ENCODE measurements around the gene SRD5A2.

The SRD5A2 gene, protein sequence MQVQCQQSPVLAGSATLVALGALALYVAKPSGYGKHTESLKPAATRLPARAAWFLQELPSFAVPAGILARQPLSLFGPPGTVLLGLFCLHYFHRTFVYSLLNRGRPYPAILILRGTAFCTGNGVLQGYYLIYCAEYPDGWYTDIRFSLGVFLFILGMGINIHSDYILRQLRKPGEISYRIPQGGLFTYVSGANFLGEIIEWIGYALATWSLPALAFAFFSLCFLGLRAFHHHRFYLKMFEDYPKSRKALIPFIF

DNA sequence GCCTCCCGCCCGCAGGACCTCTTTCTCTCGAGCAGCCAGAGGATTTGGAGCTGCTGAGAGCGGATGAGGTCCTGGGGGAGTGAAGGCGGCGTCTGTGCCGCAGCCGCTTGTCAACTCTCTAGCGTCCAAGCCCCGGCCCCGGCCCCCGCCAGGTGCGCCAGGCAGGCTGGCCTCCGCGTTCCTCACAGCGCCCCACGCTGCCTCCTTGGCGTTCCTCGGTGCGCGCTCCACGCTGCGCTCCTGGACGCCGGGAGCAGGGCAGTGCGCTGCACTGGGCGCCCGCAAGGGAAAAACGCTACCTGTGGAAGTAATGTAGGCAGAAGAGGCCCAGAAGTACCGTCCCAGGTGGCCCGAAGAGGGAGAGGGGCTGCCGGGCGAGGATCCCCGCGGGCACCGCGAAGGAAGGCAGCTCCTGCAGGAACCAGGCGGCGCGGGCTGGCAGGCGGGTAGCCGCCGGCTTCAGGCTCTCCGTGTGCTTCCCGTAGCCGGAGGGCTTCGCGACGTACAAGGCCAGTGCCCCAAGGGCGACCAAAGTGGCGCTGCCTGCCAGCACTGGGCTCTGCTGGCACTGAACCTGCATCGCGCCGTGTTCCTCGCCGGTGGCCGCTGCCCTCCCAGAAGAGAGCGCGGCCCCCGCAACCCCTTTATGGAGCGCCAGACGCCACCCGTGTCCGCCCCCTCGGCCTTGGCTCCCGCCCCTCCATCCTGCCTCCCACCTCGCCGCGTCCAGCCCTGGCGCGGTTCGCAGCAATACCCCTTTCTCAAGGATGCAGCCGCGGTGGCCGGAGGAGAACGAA is at the start of gene SRD5A2:
TSS of gene SRD5A2 (minus strand) at position 618 of the 797 bp plus-strand sequence. CDS start at position 580, 38 bp downstream.
- Histone ChIP-seq H3K27me3 (ENCODE audit: control insufficient read depth, insufficient read depth, low read length) (peaks cover 31% of the 10 kb centered on the region; the same call in 1 of the 2 replicates), H3K9me3 (ENCODE audit: control insufficient read depth, insufficient read depth, low read length) (no peaks in the 10 kb centered on the region), H3K4me3 (ENCODE audit: low read length) (peak within 1 kb of the TSS; percentile 26; the same call in 1 of the 2 replicates), H3K4me1 (ENCODE audit: control insufficient read depth, insufficient read depth, low read length) (peaks cover 2% of the 10 kb centered on the region; the same call in 1 of the 2 replicates), H3K36me3 (ENCODE audit: control insufficient read depth, insufficient read depth, low read length) (no peaks in the 10 kb centered on the region), H3K27ac (ENCODE audit: low read length) (no peak within 1 kb of the TSS)
- peak; percentile 16 for DNase-seq (ENCODE audit: low read depth, low spot score)
- no CpG with 5 or more reads among the region's 76 CpGs for WGBS (ENCODE audit: insufficient coverage, insufficient read length)

DNA sequence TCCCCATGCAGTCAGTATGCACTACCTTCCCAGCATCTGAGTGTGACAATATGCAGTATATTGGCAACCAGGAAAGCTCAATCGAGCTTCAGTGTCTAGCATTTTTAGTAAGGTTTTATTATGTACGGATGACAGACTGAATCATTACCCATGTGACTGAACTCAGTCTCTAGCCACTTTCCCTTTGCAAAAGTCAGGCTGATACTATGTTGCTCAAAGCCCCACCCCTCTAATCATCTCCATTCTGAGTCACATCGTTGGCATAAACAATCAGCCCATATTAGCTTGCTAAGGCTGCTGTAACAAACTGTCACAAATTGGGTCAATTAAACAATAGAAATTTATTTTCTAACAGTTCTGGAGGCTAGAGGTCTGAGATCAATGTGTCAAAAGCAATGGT is 25.8 kb upstream of the SRD5A2 start:
- no peak for DNase-seq (ENCODE audit: low read depth, low spot score)
- H3K27ac ChIP-seq (ENCODE audit: low read length): no peak overlapping the region
- H3K36me3 ChIP-seq (ENCODE audit: control insufficient read depth, insufficient read depth, low read length): no peaks in the 10 kb centered on the region
- H3K4me3 ChIP-seq (ENCODE audit: low read length): no peak overlapping the region
- no CpG with 5 or more reads among the region's 3 CpGs for WGBS (ENCODE audit: insufficient coverage, insufficient read length)
- no peaks in the 10 kb centered on the region for H3K4me1 ChIP-seq (ENCODE audit: control insufficient read depth, insufficient read depth, low read length)
- no peaks in the 10 kb centered on the region for H3K27me3 ChIP-seq (ENCODE audit: control insufficient read depth, insufficient read depth, low read length)
- no peaks in the 10 kb centered on the region for H3K9me3 ChIP-seq (ENCODE audit: control insufficient read depth, insufficient read depth, low read length)

DNA sequence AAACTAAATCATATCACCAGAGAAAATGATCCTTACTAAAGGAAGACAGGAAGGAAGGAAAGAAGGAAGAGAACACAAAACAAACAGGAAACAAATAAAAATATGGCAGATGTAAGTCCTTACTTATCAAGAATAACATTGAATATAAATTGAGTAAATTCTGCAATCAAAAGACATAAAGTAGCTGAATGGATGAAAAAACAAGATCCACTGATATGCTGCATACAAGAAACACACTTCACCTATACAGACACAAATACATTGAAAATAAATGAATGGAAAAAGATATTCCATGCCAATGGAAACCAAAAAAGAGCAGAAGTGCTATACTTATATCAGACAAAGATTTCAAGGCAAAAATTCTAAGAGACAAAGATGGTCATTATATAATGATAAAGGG is 18.0 kb upstream of the SRD5A2 start:
- Histone ChIP-seq H3K36me3 (ENCODE audit: control insufficient read depth, insufficient read depth, low read length) (no peaks in the 10 kb centered on the region), H3K9me3 (ENCODE audit: control insufficient read depth, insufficient read depth, low read length) (no peaks in the 10 kb centered on the region; the same call in 1 of the 2 replicates), H3K4me1 (ENCODE audit: control insufficient read depth, insufficient read depth, low read length) (no peaks in the 10 kb centered on the region), H3K4me3 (ENCODE audit: low read length) (no peak overlapping the region), H3K27me3 (ENCODE audit: control insufficient read depth, insufficient read depth, low read length) (no peaks in the 10 kb centered on the region), H3K27ac (ENCODE audit: low read length) (no peak overlapping the region)
- DNase-seq (ENCODE audit: low read depth, low spot score): no peak

DNA sequence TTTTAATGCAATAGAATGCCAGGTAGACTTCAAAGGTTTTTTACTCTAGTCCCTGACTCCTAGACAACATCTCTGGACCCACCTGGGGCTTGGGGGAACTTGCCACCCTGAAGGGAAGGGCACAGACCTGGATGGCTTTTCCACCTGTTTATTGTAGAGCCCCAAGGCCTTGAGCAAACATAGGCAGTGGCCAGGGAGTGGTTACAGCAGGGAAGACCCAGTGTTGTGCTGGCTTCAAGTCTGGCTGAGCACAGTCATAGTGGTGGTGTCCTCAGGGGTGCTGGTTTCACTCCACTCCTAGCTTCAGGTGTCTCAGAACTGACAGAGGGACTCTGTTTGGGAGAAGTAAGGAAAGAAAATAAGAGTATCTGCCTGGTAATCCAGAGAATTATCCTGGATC is 5.5 kb upstream of the SRD5A2 start:
- Histone ChIP-seq H3K4me1 (ENCODE audit: control insufficient read depth, insufficient read depth, low read length) (peaks cover 2% of the 10 kb centered on the region; the same call in 1 of the 2 replicates), H3K4me3 (ENCODE audit: low read length) (no peak overlapping the region), H3K27ac (ENCODE audit: low read length) (no peak overlapping the region), H3K9me3 (ENCODE audit: control insufficient read depth, insufficient read depth, low read length) (no peaks in the 10 kb centered on the region), H3K36me3 (ENCODE audit: control insufficient read depth, insufficient read depth, low read length) (no peaks in the 10 kb centered on the region), H3K27me3 (ENCODE audit: control insufficient read depth, insufficient read depth, low read length) (peaks cover 8% of the 10 kb centered on the region; the same call in 1 of the 2 replicates)
- no peak for DNase-seq (ENCODE audit: low read depth, low spot score)

DNA sequence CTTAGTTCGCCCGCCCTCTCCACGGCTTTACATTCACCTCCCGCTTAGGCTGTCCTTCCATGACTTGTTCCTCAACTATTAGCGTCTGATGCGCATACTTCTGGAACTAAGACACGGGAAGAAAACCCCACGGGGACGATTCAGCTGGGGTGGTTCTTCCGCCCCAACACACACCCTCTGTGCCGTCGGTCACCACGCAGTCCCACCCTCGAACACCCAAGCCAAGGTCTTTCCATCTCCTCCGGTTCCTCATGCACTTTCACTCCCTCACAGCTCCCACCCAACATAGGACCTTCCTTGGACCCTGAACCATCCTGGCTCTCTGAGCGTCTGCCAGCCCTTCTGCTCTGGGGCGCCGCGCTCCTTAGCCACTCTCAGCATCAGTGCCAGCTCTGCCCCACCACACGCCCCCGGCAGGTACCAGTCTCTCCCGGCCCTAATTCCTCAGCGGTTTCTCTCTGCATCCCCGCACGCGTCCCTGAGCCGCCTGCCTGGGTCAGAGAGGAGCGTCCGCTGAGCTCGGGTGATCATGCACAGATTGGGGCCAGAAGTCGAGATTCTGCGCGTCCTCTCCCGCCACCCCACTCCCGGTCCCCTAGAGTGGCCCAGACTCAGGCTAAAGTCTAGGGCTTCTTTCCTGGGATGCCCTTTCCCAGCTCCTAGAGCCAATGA is 522 bp upstream of the SRD5A2 start:
- peaks cover 2% of the 10 kb centered on the region; the same call in 1 of the 2 replicates for H3K4me1 ChIP-seq (ENCODE audit: control insufficient read depth, insufficient read depth, low read length)
- H3K4me3 ChIP-seq (ENCODE audit: low read length): no peak overlapping the region; the same call in 1 of the 2 replicates
- DNase-seq (ENCODE audit: low read depth, low spot score): no peak
- WGBS (ENCODE audit: insufficient coverage, insufficient read length): no CpG with 5 or more reads among the region's 35 CpGs
- H3K9me3 ChIP-seq (ENCODE audit: control insufficient read depth, insufficient read depth, low read length): no peaks in the 10 kb centered on the region
- H3K27ac ChIP-seq (ENCODE audit: low read length): no peak overlapping the region
- no peaks in the 10 kb centered on the region for H3K36me3 ChIP-seq (ENCODE audit: control insufficient read depth, insufficient read depth, low read length)
- peaks cover 31% of the 10 kb centered on the region; the same call in 1 of the 2 replicates for H3K27me3 ChIP-seq (ENCODE audit: control insufficient read depth, insufficient read depth, low read length)

DNA sequence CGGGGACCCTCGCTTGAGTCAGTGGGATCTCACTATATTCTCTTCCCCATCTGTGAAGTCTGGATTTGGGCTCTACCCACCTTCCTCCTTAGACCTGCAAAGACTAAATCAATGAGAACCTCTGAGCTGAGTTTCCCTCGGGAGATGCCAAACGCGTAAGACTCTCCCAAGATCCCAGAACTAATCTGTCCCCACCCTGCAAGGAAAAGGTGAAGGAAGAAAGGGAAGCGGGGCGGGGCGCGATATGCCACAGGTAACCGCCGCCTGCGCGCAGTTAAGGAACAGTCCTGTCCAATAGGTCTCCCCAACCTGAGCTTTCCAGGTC is 780 bp downstream of the SRD5A2 start:
- Histone ChIP-seq H3K4me3 (ENCODE audit: low read length) (peak overlapping the region; percentile 26; the same call in 1 of the 2 replicates), H3K36me3 (ENCODE audit: control insufficient read depth, insufficient read depth, low read length) (no peaks in the 10 kb centered on the region), H3K4me1 (ENCODE audit: control insufficient read depth, insufficient read depth, low read length) (peaks cover 2% of the 10 kb centered on the region; the same call in 1 of the 2 replicates), H3K9me3 (ENCODE audit: control insufficient read depth, insufficient read depth, low read length) (no peaks in the 10 kb centered on the region), H3K27ac (ENCODE audit: low read length) (no peak overlapping the region), H3K27me3 (ENCODE audit: control insufficient read depth, insufficient read depth, low read length) (peaks cover 31% of the 10 kb centered on the region; the same call in 1 of the 2 replicates)
- no CpG with 5 or more reads among the region's 13 CpGs for WGBS (ENCODE audit: insufficient coverage, insufficient read length)
- DNase-seq (ENCODE audit: low read depth, low spot score): no peak

DNA sequence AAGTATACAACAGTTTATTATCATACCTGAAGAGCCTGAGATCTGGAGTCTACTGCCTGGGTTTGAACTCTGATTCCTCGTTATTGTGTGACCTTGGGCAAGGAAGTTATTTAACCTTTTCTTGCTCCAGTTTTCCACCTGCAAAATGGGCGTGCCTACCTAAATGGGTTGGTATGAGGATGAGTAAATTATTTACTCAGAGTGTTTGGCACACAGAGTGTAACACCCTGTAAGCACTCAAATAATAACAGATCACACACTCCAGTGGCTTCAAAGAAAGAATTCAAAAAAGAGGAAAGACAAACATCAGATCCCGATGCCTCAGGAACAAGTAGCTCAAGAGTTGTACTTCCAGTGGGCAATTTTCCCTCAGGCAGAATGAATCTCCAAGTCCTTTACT is 2.4 kb downstream of the SRD5A2 start:
- DNase-seq (ENCODE audit: low read depth, low spot score): no peak
- WGBS (ENCODE audit: insufficient coverage, insufficient read length): no CpG with 5 or more reads among the region's 3 CpGs
- Histone ChIP-seq H3K27me3 (ENCODE audit: control insufficient read depth, insufficient read depth, low read length) (peaks cover 31% of the 10 kb centered on the region; the same call in 1 of the 2 replicates), H3K27ac (ENCODE audit: low read length) (no peak overlapping the region), H3K36me3 (ENCODE audit: control insufficient read depth, insufficient read depth, low read length) (no peaks in the 10 kb centered on the region), H3K4me1 (ENCODE audit: control insufficient read depth, insufficient read depth, low read length) (no peaks in the 10 kb centered on the region), H3K9me3 (ENCODE audit: control insufficient read depth, insufficient read depth, low read length) (no peaks in the 10 kb centered on the region), H3K4me3 (ENCODE audit: low read length) (no peak overlapping the region)

DNA sequence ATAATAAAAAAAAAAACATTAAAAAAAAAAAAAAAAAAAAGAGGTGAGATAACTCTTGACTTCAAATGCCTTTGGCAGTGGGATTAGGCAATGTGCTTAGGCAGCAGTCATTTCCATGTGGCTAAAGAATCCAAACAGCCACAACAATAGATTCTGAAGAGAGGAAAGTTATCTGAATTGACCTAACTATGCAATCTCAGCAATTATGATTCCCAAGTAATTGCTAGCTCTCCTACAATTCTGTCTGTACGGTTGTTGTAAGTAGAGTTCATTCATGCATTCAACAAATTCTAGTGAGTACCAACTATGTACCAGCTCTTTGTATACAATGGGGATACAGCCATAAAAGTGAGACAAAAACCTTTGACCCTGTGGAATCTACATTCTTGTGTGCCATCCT is 3.6 kb downstream of the SRD5A2 start:
- Histone ChIP-seq H3K27me3 (ENCODE audit: control insufficient read depth, insufficient read depth, low read length) (peaks cover 30% of the 10 kb centered on the region; the same call in 1 of the 2 replicates), H3K4me1 (ENCODE audit: control insufficient read depth, insufficient read depth, low read length) (no peaks in the 10 kb centered on the region), H3K9me3 (ENCODE audit: control insufficient read depth, insufficient read depth, low read length) (no peaks in the 10 kb centered on the region), H3K27ac (ENCODE audit: low read length) (no peak overlapping the region), H3K4me3 (ENCODE audit: low read length) (no peak overlapping the region), H3K36me3 (ENCODE audit: control insufficient read depth, insufficient read depth, low read length) (no peaks in the 10 kb centered on the region)
- whole genome bisulfite sequencing (ENCODE audit: insufficient coverage, insufficient read length): no CpG with 5 or more reads among the region's 1 CpG
- DNase-seq (ENCODE audit: low read depth, low spot score): no peak

DNA sequence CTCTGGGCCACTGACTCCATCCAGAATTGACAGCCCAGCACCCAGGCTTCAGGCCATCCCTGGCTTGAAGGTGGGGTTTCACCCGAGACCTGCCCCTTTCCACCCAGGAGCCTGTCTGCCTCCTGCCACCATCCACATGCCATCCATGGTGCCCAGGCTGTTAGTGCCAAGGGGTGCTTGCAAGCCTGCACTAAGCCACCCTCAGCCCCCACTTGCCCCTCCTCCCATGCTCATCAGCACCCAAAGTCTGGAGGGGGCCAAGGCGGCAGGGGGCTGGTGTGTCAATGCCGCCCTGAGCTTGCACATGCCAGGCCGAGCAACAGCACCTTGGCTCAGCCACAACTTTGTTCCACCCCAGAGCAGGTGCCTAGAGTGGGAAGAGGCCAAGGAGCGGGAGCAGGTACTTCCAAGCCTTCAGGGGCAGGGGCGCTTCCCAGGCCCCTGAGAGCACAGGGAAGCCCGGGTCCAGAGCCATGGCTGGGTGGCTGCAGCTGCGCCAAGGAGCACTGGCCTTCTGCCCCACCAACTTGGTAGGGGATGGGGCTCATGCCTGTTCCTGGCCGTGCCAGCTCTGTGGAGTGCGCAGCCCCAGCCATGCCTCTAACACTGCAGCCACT is 12.0 kb downstream of the SRD5A2 start:
- DNase-seq (ENCODE audit: low read depth, low spot score): no peak
- WGBS (ENCODE audit: insufficient coverage, insufficient read length): no CpG with 5 or more reads among the region's 10 CpGs
- Histone ChIP-seq H3K4me1 (ENCODE audit: control insufficient read depth, insufficient read depth, low read length) (no peaks in the 10 kb centered on the region), H3K27ac (ENCODE audit: low read length) (no peak overlapping the region), H3K36me3 (ENCODE audit: control insufficient read depth, insufficient read depth, low read length) (no peaks in the 10 kb centered on the region), H3K27me3 (ENCODE audit: control insufficient read depth, insufficient read depth, low read length) (no peaks in the 10 kb centered on the region), H3K9me3 (ENCODE audit: control insufficient read depth, insufficient read depth, low read length) (no peaks in the 10 kb centered on the region), H3K4me3 (ENCODE audit: low read length) (no peak overlapping the region)

DNA sequence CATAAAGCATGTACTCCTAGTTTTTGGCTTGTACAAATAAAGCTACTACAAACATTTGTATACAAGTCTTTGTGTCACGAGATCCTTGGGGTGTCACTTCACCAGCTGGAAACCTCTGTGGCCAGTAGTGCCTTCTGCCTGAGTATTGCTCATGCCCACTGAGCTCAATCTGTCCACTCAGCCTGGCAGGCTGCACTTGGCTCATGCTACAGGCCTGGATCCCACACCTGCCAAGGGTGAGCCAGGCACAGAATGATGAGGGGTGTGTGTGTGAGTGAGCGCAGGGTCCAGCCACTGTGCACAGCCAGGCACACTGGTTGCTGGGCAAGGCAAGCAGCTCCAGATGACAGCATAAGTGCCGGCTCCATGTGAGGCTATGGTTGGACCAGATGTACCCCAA is 13.1 kb downstream of the SRD5A2 start:
- no peak overlapping the region for H3K4me3 ChIP-seq (ENCODE audit: low read length)
- H3K27me3 ChIP-seq (ENCODE audit: control insufficient read depth, insufficient read depth, low read length): no peaks in the 10 kb centered on the region
- no CpG with 5 or more reads among the region's 3 CpGs for WGBS (ENCODE audit: insufficient coverage, insufficient read length)
- H3K4me1 ChIP-seq (ENCODE audit: control insufficient read depth, insufficient read depth, low read length): no peaks in the 10 kb centered on the region
- no peaks in the 10 kb centered on the region for H3K36me3 ChIP-seq (ENCODE audit: control insufficient read depth, insufficient read depth, low read length)
- no peak overlapping the region for H3K27ac ChIP-seq (ENCODE audit: low read length)
- DNase-seq (ENCODE audit: low read depth, low spot score): no peak
- no peaks in the 10 kb centered on the region for H3K9me3 ChIP-seq (ENCODE audit: control insufficient read depth, insufficient read depth, low read length)

All from iPS DF 6.9 (cell line).